Activated CD4-positive, alpha-beta T cell treated with anti-CD3 and anti-CD28 coated beads, Interleukin-2, amount 50 U/mL, for 1 hour (primary cell): ENCODE data around the gene TCERG1L.

Experiments
- DNase-seq: peaks from one replicate; pipeline ENCODE4 v3.0.0-alpha.2; 2020

The TCERG1L gene

GRCh38 chr10:131269776-131270460 lies 41.6 kb downstream of the TCERG1L start:
- DNase-seq, result no peak

- no peak for DNase-seq
These were observed 43.8 kb downstream of the TCERG1L start for GRCh38 chr10:131267814-131268095.

GRCh38 chr10:131266936-131267813 lies 44.3 kb downstream of the TCERG1L start:
- no peak for DNase-seq

- DNase-seq, result no peak
These were observed 47.3 kb downstream of the TCERG1L start for GRCh38 chr10:131264110-131264788.

- no peak for DNase-seq
These were observed 49.5 kb downstream of the TCERG1L start for GRCh38 chr10:131261890-131262475.

- no peak for DNase-seq
These were observed 50.9 kb downstream of the TCERG1L start for GRCh38 chr10:131260452-131261211.

- DNase-seq, result no peak
These were observed 51.5 kb downstream of the TCERG1L start for GRCh38 chr10:131260031-131260430.

- no peak for DNase-seq
These were observed 52.0 kb downstream of the TCERG1L start for GRCh38 chr10:131259535-131259934.

- no peak for DNase-seq
These were observed 53.3 kb downstream of the TCERG1L start for GRCh38 chr10:131258256-131258655.

- no peak for DNase-seq
These were observed 54.5 kb downstream of the TCERG1L start for GRCh38 chr10:131257027-131257426.

- DNase-seq, result no peak
These were observed 56.7 kb downstream of the TCERG1L start for GRCh38 chr10:131254859-131255252.

- DNase-seq, result no peak
These were observed 57.3 kb downstream of the TCERG1L start for GRCh38 chr10:131253931-131254858.

- no peak for DNase-seq
These were observed 58.8 kb downstream of the TCERG1L start for GRCh38 chr10:131252567-131253276.

- DNase-seq, result no peak
These were observed 60.4 kb downstream of the TCERG1L start for GRCh38 chr10:131251146-131251541.

GRCh38 chr10:131250454-131251145 lies 60.9 kb downstream of the TCERG1L start:
- no peak for DNase-seq

GRCh38 chr10:131249955-131250344 lies 61.6 kb downstream of the TCERG1L start:
- DNase-seq, result no peak

GRCh38 chr10:131249238-131249954 lies 62.1 kb downstream of the TCERG1L start:
- no peak for DNase-seq

GRCh38 chr10:131248376-131249165 lies 63.0 kb downstream of the TCERG1L start:
- DNase-seq, result no peak

GRCh38 chr10:131247873-131248272 lies 63.6 kb downstream of the TCERG1L start:
- no peak for DNase-seq
